Measurements from ENCODE around the gene PCGF1.

GRCh38 chr2:74503506-74504475 is 3.7 kb downstream of the PCGF1 start:
- TF ChIP-seq CTCF (IDR thresholded peaks at IDR 0.05; ENCODE audit: insufficient read depth, low read depth, low read length) (no peak), EZH2 (IDR thresholded peaks at IDR 0.05; ENCODE audit: insufficient read depth, low read length) (no peak)
